HepG2 (cell line): ENCODE measurements around the gene IFNK. TPM values are rescaled to one million over a fixed set of nuclear protein-coding genes. Genes with fewer than 3 reads are reported as not detected.

Experiments used
- CBFB ChIP-seq: sonication (generic); formaldehyde crosslinking; IDR thresholded peaks from 2 replicates; pipeline ENCODE4 v1.4.0; 2020; ENCODE audit warnings: missing genetic modification reagents
- CENPT ChIP-seq: sonication (generic); formaldehyde crosslinking; IDR thresholded peaks from 2 replicates; pipeline ENCODE4 v1.8.0; 2022; ENCODE audit warnings: low read depth, mild to moderate bottlenecking, moderate library complexity, missing genetic modification reagents
- CSRNP1 ChIP-seq: sonication (generic); formaldehyde crosslinking; IDR thresholded peaks from 2 replicates; pipeline ENCODE4 v1.8.1; 2023; ENCODE audit warnings: mild to moderate bottlenecking, missing genetic modification reagents
- EHMT2 ChIP-seq: fragments of 200-600 bp; sonication (generic); IDR thresholded peaks from 2 replicates; pipeline ENCODE4 v1.7.0; 2017; ENCODE audit warnings: antibody characterized with exemption, low read depth, low read length, borderline replicate concordance
- ELK4 ChIP-seq: sonication (generic); formaldehyde crosslinking; IDR thresholded peaks from 2 replicates; pipeline ENCODE4 v1.9.0; 2021; ENCODE audit warnings: missing genetic modification reagents, borderline replicate concordance
- FOXP1 ChIP-seq, 2 experiments: fragments of 450-650 bp in 1 of 2; IDR thresholded peaks; 2 replicates each; pipeline ENCODE4 v1.6.1; 2017 to 2018; ENCODE audit warnings: antibody characterized with exemption in 1 of 2
- HNF4A ChIP-seq: sonication (generic); formaldehyde crosslinking; IDR thresholded peaks from 2 replicates; pipeline ENCODE4 v1.4.0; 2020; ENCODE audit warnings: missing genetic modification reagents
- KLF9 ChIP-seq: IDR thresholded peaks from 2 replicates; pipeline ENCODE4 v1.6.1; 2016; ENCODE audit warnings: low read depth
- PAX8 ChIP-seq: sonication (generic); formaldehyde crosslinking; IDR thresholded peaks from 2 replicates; pipeline ENCODE4 v1.8.0; 2022; ENCODE audit warnings: mild to moderate bottlenecking, missing genetic modification reagents, borderline replicate concordance
- RAD21 ChIP-seq: fragments of 450-650 bp; formaldehyde crosslinking; IDR thresholded peaks from 2 replicates; pipeline ENCODE4 v1.5.0; 2020; ENCODE audit warnings: mild to moderate bottlenecking
- REPIN1 ChIP-seq: sonication (generic); formaldehyde crosslinking; IDR thresholded peaks from 2 replicates; pipeline ENCODE4 v1.8.0; 2022; ENCODE audit warnings: missing genetic modification reagents, low read depth, mild to moderate bottlenecking, borderline replicate concordance
- SAP130 ChIP-seq: IDR thresholded peaks from 2 replicates; pipeline ENCODE4 v1.6.1; 2016; ENCODE audit warnings: low read depth
- SIX1 ChIP-seq: sonication (generic); formaldehyde crosslinking; IDR thresholded peaks from 2 replicates; pipeline ENCODE4 v1.4.0; 2020; ENCODE audit warnings: missing genetic modification reagents, borderline replicate concordance
- STAG1 ChIP-seq: sonication (generic); formaldehyde crosslinking; IDR thresholded peaks from 2 replicates; pipeline ENCODE4 v1.4.0; 2020; ENCODE audit warnings: missing genetic modification reagents
- TBL1XR1 ChIP-seq: fragments of 150-350 bp; IDR thresholded peaks from 2 replicates; pipeline ENCODE4 v1.6.1; 2014; ENCODE audit warnings: borderline replicate concordance, low read length; ENCODE audit not compliant: partially characterized antibody
- TEF ChIP-seq: sonication (generic); formaldehyde crosslinking; IDR thresholded peaks from 2 replicates; pipeline ENCODE4 v1.5.0; 2020; ENCODE audit warnings: missing genetic modification reagents
- TOPORS ChIP-seq: sonication (generic); formaldehyde crosslinking; IDR thresholded peaks from 2 replicates; pipeline ENCODE4 v1.8.0; 2023; ENCODE audit warnings: mild to moderate bottlenecking, missing genetic modification reagents
- ZBTB14 ChIP-seq: sonication (generic); formaldehyde crosslinking; IDR thresholded peaks from 2 replicates; pipeline ENCODE4 v1.4.0; 2020; ENCODE audit warnings: missing genetic modification reagents
- ZBTB25 ChIP-seq: IDR thresholded peaks from 2 replicates; pipeline ENCODE4 v1.6.1; 2018; ENCODE audit warnings: missing genetic modification reagents
- ZNF143 ChIP-seq: sonication (generic); formaldehyde crosslinking; IDR thresholded peaks from 2 replicates; pipeline ENCODE4 v1.4.0; 2020; ENCODE audit warnings: missing genetic modification reagents
- ZNF446 ChIP-seq: sonication (generic); formaldehyde crosslinking; IDR thresholded peaks from 2 replicates; pipeline ENCODE4 v1.5.0; 2020; ENCODE audit warnings: mild to moderate bottlenecking, missing genetic modification reagents
- ZNF598 ChIP-seq: sonication (generic); formaldehyde crosslinking; IDR thresholded peaks from 2 replicates; pipeline ENCODE4 v1.5.1; 2020; ENCODE audit warnings: mild to moderate bottlenecking, missing genetic modification reagents, borderline replicate concordance
- ZNF713 ChIP-seq: sonication (generic); formaldehyde crosslinking; IDR thresholded peaks from 2 replicates; pipeline ENCODE4 v1.4.0; 2020; ENCODE audit warnings: mild to moderate bottlenecking, missing genetic modification reagents
- ZNF770 ChIP-seq: sonication (generic); formaldehyde crosslinking; IDR thresholded peaks from 2 replicates; pipeline ENCODE4 v1.5.0; 2020; ENCODE audit warnings: mild to moderate bottlenecking, missing genetic modification reagents
- polyA plus RNA-seq, 8 experiments: library from polyadenylated mRNA; depleted of rRNA in 3 of 8; stranded (reverse) in 7 of 8; unstranded in 1 of 8; fragments of >200 nt; fragmentation: Illumina TruSeq in 4 of 8; extraction: Trizol in 4 of 8; gene quantifications; 2 replicates each; pipeline versions ENCODE4 v1.2.1 to v1.2.3, GENCODE V29; 2011 to 2016; ENCODE audit warnings: low read depth in 4 of 8, missing spikeins in 1 of 8, mixed read lengths in 1 of 8; ENCODE audit not compliant: insufficient read depth in 1 of 8
- total RNA-seq, 5 experiments: library from RNA; depleted of rRNA; stranded (reverse); fragments of >200 nt; fragmentation: Illumina TruSeq; extraction: Trizol; gene quantifications; 2 replicates each; pipeline ENCODE4 v1.2.3, GENCODE V29; 2016; ENCODE audit warnings: low read depth in 1 of 5

The IFNK gene
- total and polyA plus RNA-seq, 2 of the 13 experiments (the other 11 are each of a cell fraction or from before 2014, with no cell fraction given) = not detected

- TF ChIP-seq SAP130 (CRISPR knock-in tag) (peak; percentile 33; the same call in 1 of the 2 replicates), SIX1 (no peak), CSRNP1 (CRISPR knock-in tag) (no peak), ELK4 (CRISPR knock-in tag) (no peak), RAD21 (CRISPR knock-in tag) (no peak), ZNF713 (no peak), KLF9 (CRISPR knock-in tag) (no peak), ZNF598 (CRISPR knock-in tag) (no peak), STAG1 (no peak), HNF4A (CRISPR knock-in tag) (peak; percentile 71), ZNF770 (CRISPR knock-in tag) (no peak), ZNF143 (CRISPR knock-in tag) (no peak), TOPORS (CRISPR knock-in tag) (no peak), FOXP1 (IDR thresholded peaks at IDR 0.05) (no peak), FOXP1 (CRISPR knock-in tag; IDR thresholded peaks at IDR 0.05) (peak; percentile 76), REPIN1 (CRISPR knock-in tag) (no peak), EHMT2 (peak; percentile 94; the same call in 1 of the 2 replicates), CBFB (CRISPR knock-in tag) (no peak), CENPT (CRISPR knock-in tag) (no peak), ZNF446 (CRISPR knock-in tag) (no peak), TBL1XR1 (no peak), TEF (CRISPR knock-in tag) (no peak), PAX8 (CRISPR knock-in tag) (no peak), ZBTB14 (no peak), ZBTB25 (CRISPR knock-in tag) (0 out of 2 replicates have a peak, but pooled peaks have one; percentile 30)
Observed at GRCh38 chr9:27566118-27566517, 42.0 kb downstream of the IFNK start (continued).
